Amygdala (tissue), 56 donors: ENCODE results near the gene CHST8.

Experiments
- DNase-seq, 56 donors: peaks; one replicate each; lab custom pipeline; 2025; lab: John Stamatoyannopoulos, UW

CHST8 gene

GRCh38 chr19:33754361-33754760 lies 132.6 kb downstream of the CHST8 start:
- no peak for DNase-seq

- DNase-seq = peak in 2 of 56 donors; percentile 5 to 18
Measured at GRCh38 chr19:33755099-33756035, 133.6 kb downstream of the CHST8 start.

- no peak for DNase-seq
Measured at GRCh38 chr19:33756177-33756576, 134.4 kb downstream of the CHST8 start.

- DNase-seq = peak in 2 of 56 donors; percentile 26 to 29
Measured at GRCh38 chr19:33758541-33759013, 136.8 kb downstream of the CHST8 start.

GRCh38 chr19:33759356-33759755 lies 137.6 kb downstream of the CHST8 start:
- no peak for DNase-seq

- peak in 34 of 56 donors; percentile 10 to 73 (median 34) for DNase-seq
Measured at GRCh38 chr19:33763633-33764371, 142.0 kb downstream of the CHST8 start.

- DNase-seq = no peak
Measured at GRCh38 chr19:33766623-33767022, 144.9 kb downstream of the CHST8 start.

GRCh38 chr19:33767898-33768413 lies 146.2 kb downstream of the CHST8 start:
- DNase-seq = peak in 1 of 56 donors; percentile 22

GRCh38 chr19:33769208-33769607 lies 147.5 kb downstream of the CHST8 start:
- DNase-seq = no peak

- DNase-seq = no peak
Measured at GRCh38 chr19:33770107-33770506, 148.4 kb downstream of the CHST8 start.

GRCh38 chr19:33771384-33772101 lies 149.8 kb downstream of the CHST8 start:
- DNase-seq = peak in 48 of 56 donors; percentile 7 to 75 (median 43)

- DNase-seq = no peak
Measured at GRCh38 chr19:33772102-33772857, 150.5 kb downstream of the CHST8 start.

- DNase-seq = no peak
Measured at GRCh38 chr19:33772858-33773180, 151.1 kb downstream of the CHST8 start.

GRCh38 chr19:33773704-33774624 lies 152.2 kb downstream of the CHST8 start:
- no peak for DNase-seq

GRCh38 chr19:33774751-33775150 lies 153.0 kb downstream of the CHST8 start:
- DNase-seq = no peak

GRCh38 chr19:33775731-33776487 lies 154.2 kb downstream of the CHST8 start:
- DNase-seq = no peak

- no peak for DNase-seq
Measured at GRCh38 chr19:33777351-33777750, 155.6 kb downstream of the CHST8 start.

GRCh38 chr19:33777753-33778088 lies 156.0 kb downstream of the CHST8 start:
- DNase-seq = no peak
